ENCODE results near the gene IL1RN. TPM values are rescaled to one million over a fixed set of nuclear protein-coding genes. Genes with fewer than 3 reads are reported as not detected.

The IL1RN gene
- total RNA-seq, 1 donor from 2014 or later = 0.29 TPM

DNA sequence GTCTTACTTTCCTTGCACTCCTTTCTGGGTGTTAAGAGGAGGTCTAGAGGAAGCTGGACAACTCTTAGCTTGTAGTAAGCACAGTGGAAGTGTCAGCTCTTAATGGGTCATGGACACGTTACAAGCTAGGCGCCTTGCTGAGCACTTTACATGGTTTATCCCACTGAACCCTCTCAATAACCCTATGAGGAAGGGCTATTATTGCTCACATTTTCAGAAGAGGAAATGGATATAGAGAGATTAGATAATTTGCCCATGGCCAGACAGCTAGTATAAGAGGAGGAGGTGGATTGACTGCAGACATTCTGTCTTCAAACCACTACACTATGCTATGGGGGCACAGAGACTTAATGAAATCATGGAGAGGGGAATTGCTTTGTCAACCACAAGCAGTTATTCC lies 8.3 kb upstream of the IL1RN start:
- no peak for DNase-seq (ENCODE audit: low read depth)
- TF ChIP-seq, protein P1, sequence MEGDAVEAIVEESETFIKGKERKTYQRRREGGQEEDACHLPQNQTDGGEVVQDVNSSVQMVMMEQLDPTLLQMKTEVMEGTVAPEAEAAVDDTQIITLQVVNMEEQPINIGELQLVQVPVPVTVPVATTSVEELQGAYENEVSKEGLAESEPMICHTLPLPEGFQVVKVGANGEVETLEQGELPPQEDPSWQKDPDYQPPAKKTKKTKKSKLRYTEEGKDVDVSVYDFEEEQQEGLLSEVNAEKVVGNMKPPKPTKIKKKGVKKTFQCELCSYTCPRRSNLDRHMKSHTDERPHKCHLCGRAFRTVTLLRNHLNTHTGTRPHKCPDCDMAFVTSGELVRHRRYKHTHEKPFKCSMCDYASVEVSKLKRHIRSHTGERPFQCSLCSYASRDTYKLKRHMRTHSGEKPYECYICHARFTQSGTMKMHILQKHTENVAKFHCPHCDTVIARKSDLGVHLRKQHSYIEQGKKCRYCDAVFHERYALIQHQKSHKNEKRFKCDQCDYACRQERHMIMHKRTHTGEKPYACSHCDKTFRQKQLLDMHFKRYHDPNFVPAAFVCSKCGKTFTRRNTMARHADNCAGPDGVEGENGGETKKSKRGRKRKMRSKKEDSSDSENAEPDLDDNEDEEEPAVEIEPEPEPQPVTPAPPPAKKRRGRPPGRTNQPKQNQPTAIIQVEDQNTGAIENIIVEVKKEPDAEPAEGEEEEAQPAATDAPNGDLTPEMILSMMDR (conservative IDR thresholded peaks at IDR 0.05; ENCODE audit: low read depth, low read length) = no peak
- no peak overlapping the region for H3K4me3 ChIP-seq (ENCODE audit: low read depth, low read length)

- no peak overlapping the region for H3K4me3 ChIP-seq (ENCODE audit: low read depth, low read length)
- DNase-seq (ENCODE audit: low read depth) = no peak
- TF ChIP-seq, protein P1 (conservative IDR thresholded peaks at IDR 0.05; ENCODE audit: low read depth, low read length) = no peak
Observed at GRCh38 chr2:113120861-113121260, 6.5 kb upstream of the IL1RN start.

DNA sequence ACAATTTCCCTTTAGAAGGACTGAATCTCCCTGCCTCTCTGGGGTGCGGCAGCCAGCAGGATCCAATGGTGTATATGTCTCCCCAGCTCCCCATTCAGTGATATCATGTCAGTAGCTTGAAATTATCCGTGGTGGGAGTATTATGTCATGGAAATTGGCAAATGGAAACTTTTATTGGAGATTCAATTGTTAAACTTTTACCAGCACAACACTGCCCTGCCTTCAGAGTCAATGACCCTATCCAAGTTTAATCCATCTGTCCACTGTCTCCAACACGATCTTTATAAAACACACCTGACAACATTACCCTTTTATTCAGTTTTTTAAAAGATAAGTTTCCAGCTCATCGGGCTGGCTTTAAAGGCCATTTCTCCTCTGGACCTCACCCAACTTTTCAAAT lies 5.0 kb upstream of the IL1RN start:
- DNase-seq (ENCODE audit: low read depth) = no peak
- TF ChIP-seq, protein P1 (conservative IDR thresholded peaks at IDR 0.05; ENCODE audit: low read depth, low read length) = no peak
- H3K4me3 ChIP-seq (ENCODE audit: low read depth, low read length) = no peak overlapping the region

DNA sequence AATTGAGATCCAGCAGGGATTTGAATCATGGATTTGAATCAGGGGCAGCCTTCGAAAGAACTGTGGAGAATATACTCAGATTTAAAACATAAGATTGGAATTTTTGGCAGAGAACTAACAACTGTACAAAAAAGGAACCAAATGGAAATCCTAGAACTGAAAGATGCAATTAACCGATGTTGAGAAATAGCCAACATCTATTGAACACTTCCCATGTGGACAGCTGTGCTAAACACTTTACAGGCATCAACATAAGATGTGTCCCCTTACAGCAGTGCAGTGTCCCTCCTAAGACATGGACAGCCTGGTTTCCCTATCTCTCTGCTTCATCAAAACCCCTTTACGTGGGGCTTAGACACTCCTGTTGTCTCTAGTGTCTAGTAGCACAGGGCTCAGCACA lies 3.7 kb upstream of the IL1RN start:
- DNase-seq (ENCODE audit: low read depth) = no peak
- no peak overlapping the region for H3K4me3 ChIP-seq (ENCODE audit: low read depth, low read length)
- TF ChIP-seq, protein P1 (conservative IDR thresholded peaks at IDR 0.05; ENCODE audit: low read depth, low read length) = no peak

DNA sequence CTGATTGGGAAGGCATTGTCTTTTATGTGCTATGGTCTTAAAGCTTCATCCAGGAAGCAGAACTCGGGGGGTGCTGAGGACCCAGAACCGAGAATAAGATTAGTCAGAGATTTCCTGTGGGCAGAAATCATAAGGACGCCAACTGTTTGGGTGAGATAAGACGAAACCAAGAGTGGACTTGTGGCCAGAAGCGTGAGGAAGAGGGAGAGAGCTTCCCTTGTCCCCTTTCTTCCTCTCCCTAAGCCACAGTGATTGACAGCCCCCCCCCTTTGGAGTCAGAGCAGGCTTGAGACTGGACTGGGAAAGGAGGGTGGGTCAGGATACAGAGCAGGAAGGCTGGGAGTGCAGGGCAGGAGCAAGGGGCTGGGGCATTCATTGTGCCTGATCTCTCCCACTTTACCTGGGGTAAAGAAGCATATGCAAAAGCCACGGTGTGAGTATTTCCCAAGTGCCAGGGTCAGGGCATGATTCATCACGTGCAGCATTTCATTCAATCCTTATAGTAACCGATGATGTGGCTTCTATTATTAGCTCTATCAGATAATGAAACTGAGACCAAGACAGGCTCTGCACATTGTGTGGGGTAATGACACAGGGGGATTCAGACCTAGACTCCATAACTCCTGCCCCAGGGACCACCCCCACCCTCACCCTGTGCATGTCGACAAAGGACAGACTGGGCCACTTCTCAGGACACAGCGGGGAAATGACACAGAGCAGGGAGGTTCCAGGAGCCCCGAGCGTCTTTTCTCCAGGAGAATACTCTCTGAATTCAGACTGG lies 3.0 kb upstream of the IL1RN start:
- no peak for DNase-seq (ENCODE audit: low read depth)
- TF ChIP-seq, protein P1 (conservative IDR thresholded peaks at IDR 0.05; ENCODE audit: low read depth, low read length) = no peak
- no peak overlapping the region for H3K4me3 ChIP-seq (ENCODE audit: low read depth, low read length)

GRCh38 chr2:113124984-113125855 lies 2.2 kb upstream of the IL1RN start:
- no peak overlapping the region for H3K4me3 ChIP-seq (ENCODE audit: low read depth, low read length)
- DNase-seq (ENCODE audit: low read depth) = no peak
- TF ChIP-seq, protein P1 (conservative IDR thresholded peaks at IDR 0.05; ENCODE audit: low read depth, low read length) = no peak

Measured in epithelial cell of proximal tubule (primary cell).